Smooth muscle cell (in vitro differentiated cells): Measurements from ENCODE around the gene CACNA1G. TPM values are rescaled to one million over a fixed set of nuclear protein-coding genes. Genes with fewer than 3 reads are reported as not detected.

ENCODE experiments used
- DNase-seq: peaks from one replicate; lab custom pipeline; 2025; ENCODE audit not compliant: unreplicated experiment; lab: John Stamatoyannopoulos, UW
- H2AFZ ChIP-seq: fragments of 200-600 bp; sonication (generic); 2 replicates; pipeline ENCODE4 v1.6.0; 2016; ENCODE audit warnings: antibody characterized with exemption, low read depth, mild to moderate bottlenecking
- H3F3A ChIP-seq: fragments of 200-600 bp; sonication (generic); 2 replicates; pipeline ENCODE4 v1.6.0; 2017; ENCODE audit warnings: antibody characterized with exemption, low read depth
- H3K27ac ChIP-seq: fragments of 200-600 bp; sonication (generic); 2 replicates; pipeline ENCODE4 v1.5.1; 2016; ENCODE audit warnings: low read depth, mild to moderate bottlenecking
- H3K27me3 ChIP-seq: fragments of 200-600 bp; sonication (generic); 2 replicates; pipeline ENCODE4 v1.6.1; 2016; ENCODE audit warnings: low read depth, mild to moderate bottlenecking
- H3K36me3 ChIP-seq: fragments of 200-600 bp; sonication (generic); 2 replicates; pipeline ENCODE4 v1.5.1; 2016; ENCODE audit warnings: low read depth
- H3K4me1 ChIP-seq: fragments of 200-600 bp; sonication (generic); 2 replicates; pipeline ENCODE4 v1.5.1; 2016; ENCODE audit warnings: low read depth
- H3K4me2 ChIP-seq: fragments of 200-600 bp; sonication (generic); 2 replicates; pipeline ENCODE4 v1.6.0; 2016; ENCODE audit warnings: mild to moderate bottlenecking
- H3K4me3 ChIP-seq: fragments of 200-600 bp; sonication (generic); 2 replicates; pipeline ENCODE4 v1.5.1; 2016; ENCODE audit warnings: mild to moderate bottlenecking
- H3K79me2 ChIP-seq: fragments of 200-600 bp; sonication (generic); 2 replicates; pipeline ENCODE4 v1.6.0; 2016; ENCODE audit warnings: low read depth, mild to moderate bottlenecking
- H3K9ac ChIP-seq: fragments of 200-600 bp; sonication (generic); 2 replicates; pipeline ENCODE4 v1.6.0; 2016; ENCODE audit warnings: low read depth
- H3K9me3 ChIP-seq: fragments of 200-600 bp; sonication (generic); replicated peaks from 2 replicates; pipeline ENCODE4 v1.5.1; 2016; ENCODE audit warnings: low read depth
- H4K20me1 ChIP-seq: fragments of 200-600 bp; sonication (generic); 2 replicates; pipeline ENCODE4 v1.6.0; 2016; ENCODE audit warnings: low read depth
- CTCF ChIP-seq: fragments of 200-600 bp; sonication (generic); IDR thresholded peaks from 2 replicates; pipeline ENCODE4 v1.5.1; 2017; ENCODE audit warnings: borderline replicate concordance, mild to moderate bottlenecking, antibody characterized with exemption; ENCODE audit not compliant: insufficient read depth, poor library complexity, severe bottlenecking
- WGBS: methylation state at CpG from one replicate; pipeline ENCODE4 v1.1.7; 2016; ENCODE audit warnings: low lambda C conversion rate; 5-methylcytosine and 5-hydroxymethylcytosine counted together
- polyA plus RNA-seq: library from polyadenylated mRNA; unstranded; fragments of >200 nt; fragmentation: Nextera tagmentation; extraction: Ambion mirVana; gene quantifications from 2 replicates; pipeline ENCODE4 v1.2.1, GENCODE V29; 2016
- total RNA-seq: library from RNA; depleted of rRNA; stranded (reverse); fragments of >200 nt; gene quantifications from 2 replicates; pipeline ENCODE4 v1.2.3, GENCODE V29; 2014

Gene CACNA1G
- total and polyA plus RNA-seq, 2 experiments from 2014 or later, result 1.6 to 1.7 TPM

GRCh38 chr17:50575581-50576210 is 15.2 kb downstream of the CACNA1G start:
- no peaks in the 10 kb centered on the region for H3K36me3 ChIP-seq
- no peaks in the 10 kb centered on the region for H3K27me3 ChIP-seq
- no peak overlapping the region for H3K4me2 ChIP-seq
- H3K9me3 ChIP-seq, result no peaks in the 10 kb centered on the region
- no peaks in the 10 kb centered on the region for H3K4me1 ChIP-seq
- H4K20me1 ChIP-seq, result no peaks in the 10 kb centered on the region
- no peak overlapping the region for H2AFZ ChIP-seq
- no peaks in the 10 kb centered on the region for H3F3A ChIP-seq
- H3K27ac ChIP-seq, result no peak overlapping the region
- 84% methylated on average over 29 of the region's 33 CpGs for WGBS
- no peaks in the 10 kb centered on the region for H3K79me2 ChIP-seq
- H3K9ac ChIP-seq, result no peak overlapping the region
- no peak for DNase-seq
- H3K4me3 ChIP-seq, result no peak overlapping the region
- TF ChIP-seq CTCF, result no peak

GRCh38 chr17:50576864-50577263 is 16.3 kb downstream of the CACNA1G start:
- no peak overlapping the region for H3K4me2 ChIP-seq
- H3K9me3 ChIP-seq, result no peaks in the 10 kb centered on the region
- no peak overlapping the region for H3K27ac ChIP-seq
- H3K4me3 ChIP-seq, result no peak overlapping the region
- H3K9ac ChIP-seq, result no peak overlapping the region
- no peaks in the 10 kb centered on the region for H3K27me3 ChIP-seq
- no peak for DNase-seq
- no peaks in the 10 kb centered on the region for H3K4me1 ChIP-seq
- H3K36me3 ChIP-seq, result no peaks in the 10 kb centered on the region
- no peak overlapping the region for H2AFZ ChIP-seq
- H4K20me1 ChIP-seq, result no peaks in the 10 kb centered on the region
- no peak for TF ChIP-seq CTCF
- 92% methylated on average over 13 of the region's 13 CpGs for WGBS
- H3F3A ChIP-seq, result no peaks in the 10 kb centered on the region
- no peaks in the 10 kb centered on the region for H3K79me2 ChIP-seq

- WGBS, result 95% methylated on average over 13 of the region's 13 CpGs
- Histone ChIP-seq H3K27me3 (no peaks in the 10 kb centered on the region), H3K9ac (no peak overlapping the region)
Measured at GRCh38 chr17:50577451-50577954, 17.0 kb downstream of the CACNA1G start.

More at GRCh38 chr17:50577451-50577954, 17.0 kb downstream of the CACNA1G start:
- no peaks in the 10 kb centered on the region for H4K20me1 ChIP-seq
- H3K4me3 ChIP-seq, result no peak overlapping the region
- no peaks in the 10 kb centered on the region for H3K9me3 ChIP-seq
- no peaks in the 10 kb centered on the region for H3K36me3 ChIP-seq
- TF ChIP-seq CTCF, result no peak
- H3K4me2 ChIP-seq, result no peak overlapping the region
- no peak for DNase-seq
- no peaks in the 10 kb centered on the region for H3F3A ChIP-seq
- no peaks in the 10 kb centered on the region for H3K4me1 ChIP-seq
- no peaks in the 10 kb centered on the region for H3K79me2 ChIP-seq
- H2AFZ ChIP-seq, result no peak overlapping the region
- no peak overlapping the region for H3K27ac ChIP-seq
